MM.1S (cell line): ENCODE measurements around the gene LHX4.

Experiments used
- EZH2 ChIP-seq: fragments of 300-600 bp; sonication (generic); optimal IDR thresholded peaks from 2 replicates; pipeline ENCODE3; 2017; ENCODE audit warnings: low read depth, mild to moderate bottlenecking, antibody characterized with exemption, low read length, mixed read lengths
- EZH2phosphoT487 ChIP-seq: fragments of 300-600 bp; sonication (generic); IDR thresholded peaks from 2 replicates; pipeline ENCODE4 v1.6.1; 2018; ENCODE audit warnings: antibody characterized with exemption, low read length
- TF ChIP-seq, protein P1 (sequence below): fragments of 300-600 bp; sonication (generic); IDR thresholded peaks from 2 replicates; pipeline ENCODE4 v1.5.1; 2016; ENCODE audit warnings: antibody characterized with exemption, low read length, mixed read lengths

DNA sequence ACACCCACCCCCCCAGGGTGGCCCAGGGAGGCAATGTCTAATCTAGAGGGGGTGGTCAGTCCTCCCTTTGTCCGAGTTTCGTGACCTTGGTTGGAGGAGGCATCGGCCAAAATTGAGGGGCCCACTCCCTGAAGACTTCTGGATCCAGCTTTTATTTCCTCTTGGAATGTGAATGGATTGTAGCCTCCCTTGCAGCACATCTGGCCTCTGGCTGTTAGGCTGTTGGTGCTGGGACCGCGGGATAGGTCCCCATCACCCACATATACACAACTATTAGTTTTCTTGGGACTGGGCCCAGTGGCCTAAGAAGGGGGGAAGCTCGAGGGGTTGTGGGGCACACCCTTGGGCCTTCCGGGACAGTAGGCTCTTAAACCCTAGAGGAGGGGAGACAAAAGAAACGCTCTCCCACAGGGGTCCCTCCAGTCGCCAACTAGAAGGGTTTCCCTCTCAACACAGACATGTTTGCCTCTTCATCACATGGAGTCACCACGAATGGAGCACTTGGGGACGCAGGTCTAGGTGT is 2.5 kb downstream of the LHX4 start:
- TF ChIP-seq, protein P1, sequence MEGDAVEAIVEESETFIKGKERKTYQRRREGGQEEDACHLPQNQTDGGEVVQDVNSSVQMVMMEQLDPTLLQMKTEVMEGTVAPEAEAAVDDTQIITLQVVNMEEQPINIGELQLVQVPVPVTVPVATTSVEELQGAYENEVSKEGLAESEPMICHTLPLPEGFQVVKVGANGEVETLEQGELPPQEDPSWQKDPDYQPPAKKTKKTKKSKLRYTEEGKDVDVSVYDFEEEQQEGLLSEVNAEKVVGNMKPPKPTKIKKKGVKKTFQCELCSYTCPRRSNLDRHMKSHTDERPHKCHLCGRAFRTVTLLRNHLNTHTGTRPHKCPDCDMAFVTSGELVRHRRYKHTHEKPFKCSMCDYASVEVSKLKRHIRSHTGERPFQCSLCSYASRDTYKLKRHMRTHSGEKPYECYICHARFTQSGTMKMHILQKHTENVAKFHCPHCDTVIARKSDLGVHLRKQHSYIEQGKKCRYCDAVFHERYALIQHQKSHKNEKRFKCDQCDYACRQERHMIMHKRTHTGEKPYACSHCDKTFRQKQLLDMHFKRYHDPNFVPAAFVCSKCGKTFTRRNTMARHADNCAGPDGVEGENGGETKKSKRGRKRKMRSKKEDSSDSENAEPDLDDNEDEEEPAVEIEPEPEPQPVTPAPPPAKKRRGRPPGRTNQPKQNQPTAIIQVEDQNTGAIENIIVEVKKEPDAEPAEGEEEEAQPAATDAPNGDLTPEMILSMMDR = no peak
- TF ChIP-seq EZH2 = no peak
- no peak for TF ChIP-seq EZH2phosphoT487
